Thoracic aorta (tissue), 2 donors: Measurements from ENCODE around the gene IQCE. TPM values are rescaled to one million over a fixed set of nuclear protein-coding genes. Genes with fewer than 3 reads are reported as not detected.
"Not testable (repeated sequence)": the region's sequence is repeated elsewhere in the genome, so short reads cannot be mapped to it uniquely, and the experiment has no call there.

Experiments
- ATAC-seq: fragments of 150-250 bp; one replicate; pipeline ENCODE4 v1.8.0; 2017; ENCODE audit warnings: low read depth; ENCODE audit not compliant: insufficient number of reproducible peaks, low FRiP score
- DNase-seq: peaks from one replicate; pipeline ENCODE4 v3.0.0-alpha.2; 2020; ENCODE audit warnings: low spot score
- H3K27ac ChIP-seq, 2 donors: fragments of 200-600 bp; sonication (generic); 1 replicate in 1 of 2; 2 replicates in 1 of 2; pipeline ENCODE4 v1.5.1; 2016; ENCODE audit warnings: mild to moderate bottlenecking in 2 of 2, moderate library complexity in 2 of 2
- H3K27me3 ChIP-seq: fragments of 200-600 bp; sonication (generic); replicated peaks from 2 replicates; pipeline ENCODE4 v1.6.0; 2016; ENCODE audit warnings: mild to moderate bottlenecking; ENCODE audit not compliant: insufficient read depth
- H3K36me3 ChIP-seq: fragments of 200-600 bp; sonication (generic); one replicate; pipeline ENCODE4 v1.5.1; 2016
- H3K4me1 ChIP-seq, 2 donors: fragments of 200-600 bp; sonication (generic); 1 replicate in 1 of 2; 2 replicates in 1 of 2; pipeline versions ENCODE4 v1.5.1 to v1.6.0; 2016; ENCODE audit warnings: low read depth in 2 of 2, mild to moderate bottlenecking in 1 of 2; ENCODE audit not compliant: control insufficient read depth in 1 of 2
- H3K4me3 ChIP-seq: fragments of 200-600 bp; sonication (generic); 2 replicates; pipeline ENCODE4 v1.5.1; 2016; ENCODE audit warnings: mild to moderate bottlenecking
- H3K9me3 ChIP-seq: fragments of 200-600 bp; sonication (generic); 2 replicates; pipeline ENCODE4 v1.5.1; 2016
- CTCF ChIP-seq: fragments of 200-600 bp; sonication (generic); IDR thresholded peaks from one replicate; pipeline ENCODE4 v1.5.1; 2019; ENCODE audit warnings: antibody characterized with exemption
- total RNA-seq, 2 donors: library from RNA; depleted of rRNA; stranded (reverse); fragments of >200 nt; gene quantifications; one replicate each; pipeline versions ENCODE4 v1.1.0 to v1.2.3, GENCODE V29; 2016

The IQCE gene
- total RNA-seq, 2 donors from 2014 or later: 10.6 to 40.1 TPM

GRCh38 chr7:2554661-2555111 lies 4.1 kb upstream of the IQCE start:
- Histone ChIP-seq H3K27me3 (no peaks in the 10 kb centered on the region), H3K9me3 (no peaks in the 10 kb centered on the region), H3K4me3 (peak overlapping the region; percentile 100), H3K27ac (no peak overlapping the region), H3K4me1 (peaks cover 17 to 33% of the 10 kb centered on the region in 2 donors), H3K36me3 (peaks cover 4% of the 10 kb centered on the region)
- no peak for TF ChIP-seq CTCF
- no peak for ATAC-seq
- no peak for DNase-seq

GRCh38 chr7:2555121-2556052 lies 3.4 kb upstream of the IQCE start, which contains the start of gene BRAT1:
Gene BRAT1, minus strand, starts transcription at chr7:2555524. Its CDS starts 1,093 bp downstream, at chr7:2554431.
- Histone ChIP-seq H3K36me3 (peaks cover 4% of the 10 kb centered on the region), H3K27me3 (no peaks in the 10 kb centered on the region), H3K4me1 (peaks cover 24 to 40% of the 10 kb centered on the region in 2 donors), H3K9me3 (no peaks in the 10 kb centered on the region), H3K4me3 (peak within 1 kb of the TSS; percentile 100), H3K27ac (peak within 1 kb of the TSS; percentile 99)
- peak; percentile 51 for TF ChIP-seq CTCF
- DNase-seq: peak; percentile 94
- peak; percentile 84 for ATAC-seq

- DNase-seq: no peak
- peaks cover 15 to 22% of the 10 kb centered on the region in 2 donors for H3K4me1 ChIP-seq
Measured at GRCh38 chr7:2559283-2559950, 638 bp downstream of the IQCE start.

GRCh38 chr7:2563955-2564354 lies 5.2 kb downstream of the IQCE start:
- not testable (repeated sequence) for H3K9me3 ChIP-seq, H3K36me3 ChIP-seq, H3K27me3 ChIP-seq, H3K27ac ChIP-seq, ATAC-seq, DNase-seq, H3K4me3 ChIP-seq
- peaks cover 7 to 13% of the 10 kb centered on the region in 2 donors for H3K4me1 ChIP-seq

More at GRCh38 chr7:2559283-2559950, 638 bp downstream of the IQCE start:
- Histone ChIP-seq H3K36me3 (no peaks in the 10 kb centered on the region), H3K4me3 (peak overlapping the region; percentile 98), H3K27ac (peak overlapping the region in 1 of 2 donors; percentile 47), H3K9me3 (no peaks in the 10 kb centered on the region), H3K27me3 (no peaks in the 10 kb centered on the region)
- ATAC-seq: no peak
- TF ChIP-seq CTCF: no peak

GRCh38 chr7:2564970-2565540 lies 6.3 kb downstream of the IQCE start:
- no peaks in the 10 kb centered on the region for H3K9me3 ChIP-seq
- TF ChIP-seq CTCF: no peak
- peaks cover 3 to 9% of the 10 kb centered on the region in 2 donors for H3K4me1 ChIP-seq
- H3K27ac ChIP-seq: no peak overlapping the region
- H3K27me3 ChIP-seq: no peaks in the 10 kb centered on the region
- no peak for ATAC-seq
- DNase-seq: no peak
- no peaks in the 10 kb centered on the region for H3K36me3 ChIP-seq
- H3K4me3 ChIP-seq: no peak overlapping the region
